ENCODE measurements around the gene SLC30A3. TPM values are rescaled to one million over a fixed set of nuclear protein-coding genes. Genes with fewer than 3 reads are reported as not detected.

SLC30A3 gene
- total RNA-seq, 2 donors from 2014 or later: 102 TPM; not detected in 1

- 18% methylated on average over 14 of the region's 14 CpGs for WGBS
- Histone ChIP-seq H3K27me3 (replicated peaks; ENCODE audit: insufficient read depth) (peaks cover 3% of the 10 kb centered on the region), H3K4me1 (replicated peaks) (peaks cover 10% of the 10 kb centered on the region), H3K27ac (no peak overlapping the region), H3K4me3 (no peak overlapping the region), H3K9me3 (no peaks in the 10 kb centered on the region), H3K36me3 (peaks cover 0 to 6% of the 10 kb centered on the region in 2 donors)
- DNase-seq (ENCODE audit: low spot score): no peak
- TF ChIP-seq POLR2A (IDR thresholded peaks at IDR 0.05): no peak
- no peak for TF ChIP-seq CTCF (IDR thresholded peaks at IDR 0.05)
- no peak for TF ChIP-seq POLR2AphosphoS5 (IDR thresholded peaks at IDR 0.05)
- intact Hi-C loops (cut with DNase I): no loop called here
Measured at GRCh38 chr2:27307287-27307544, 44.4 kb upstream of the SLC30A3 start.

- H3K27ac ChIP-seq: no peak overlapping the region
- no peak for DNase-seq (ENCODE audit: low spot score)
- H3K4me3 ChIP-seq: no peak overlapping the region
- H3K4me1 ChIP-seq (replicated peaks): peaks cover 10% of the 10 kb centered on the region
- intact Hi-C loops (cut with DNase I): no loop called here
- peaks cover 0 to 5% of the 10 kb centered on the region in 2 donors for H3K36me3 ChIP-seq
- H3K9me3 ChIP-seq: no peaks in the 10 kb centered on the region
- no peak for TF ChIP-seq POLR2A (IDR thresholded peaks at IDR 0.05)
- no peak for TF ChIP-seq POLR2AphosphoS5 (IDR thresholded peaks at IDR 0.05)
- TF ChIP-seq CTCF (IDR thresholded peaks at IDR 0.05): no peak
- H3K27me3 ChIP-seq (replicated peaks; ENCODE audit: insufficient read depth): peaks cover 3% of the 10 kb centered on the region
- WGBS: 2% methylated on average over 51 of the region's 51 CpGs
Measured at GRCh38 chr2:27306573-27307286, 43.9 kb upstream of the SLC30A3 start.

GRCh38 chr2:27306136-27306535, 43.3 kb upstream of the SLC30A3 start:
- WGBS: 29% methylated on average over 26 of the region's 26 CpGs
- no peak overlapping the region for H3K4me3 ChIP-seq
- TF ChIP-seq POLR2A (IDR thresholded peaks at IDR 0.05) (no peak), CTCF (IDR thresholded peaks at IDR 0.05) (no peak), POLR2AphosphoS5 (IDR thresholded peaks at IDR 0.05) (no peak)
- H3K4me1 ChIP-seq (replicated peaks): peaks cover 10% of the 10 kb centered on the region
- intact Hi-C loops (cut with DNase I): no loop called here
- DNase-seq (ENCODE audit: low spot score): no peak
- H3K27me3 ChIP-seq (replicated peaks; ENCODE audit: insufficient read depth): peaks cover 3% of the 10 kb centered on the region
- H3K9me3 ChIP-seq: no peaks in the 10 kb centered on the region
- no peak overlapping the region for H3K27ac ChIP-seq
- no peaks in the 10 kb centered on the region for H3K36me3 ChIP-seq

GRCh38 chr2:27305516-27305915, 42.7 kb upstream of the SLC30A3 start:
- no peaks in the 10 kb centered on the region for H3K36me3 ChIP-seq
- H3K9me3 ChIP-seq: no peaks in the 10 kb centered on the region
- no peak for TF ChIP-seq POLR2AphosphoS5 (IDR thresholded peaks at IDR 0.05)
- no peak for TF ChIP-seq CTCF (IDR thresholded peaks at IDR 0.05)
- TF ChIP-seq POLR2A (IDR thresholded peaks at IDR 0.05): no peak
- DNase-seq (ENCODE audit: low spot score): no peak
- H3K27ac ChIP-seq: no peak overlapping the region
- H3K4me3 ChIP-seq: no peak overlapping the region
- peaks cover 3% of the 10 kb centered on the region for H3K27me3 ChIP-seq (replicated peaks; ENCODE audit: insufficient read depth)
- WGBS: 88% methylated on average over 16 of the region's 16 CpGs
- intact Hi-C loops (cut with DNase I): no loop called here
- H3K4me1 ChIP-seq (replicated peaks): peaks cover 10% of the 10 kb centered on the region

- intact Hi-C loops (cut with DNase I): no loop called here
- Histone ChIP-seq H3K9me3 (no peaks in the 10 kb centered on the region), H3K36me3 (no peaks in the 10 kb centered on the region), H3K27ac (no peak overlapping the region), H3K27me3 (replicated peaks; ENCODE audit: insufficient read depth) (peaks cover 3% of the 10 kb centered on the region), H3K4me1 (replicated peaks) (peaks cover 10% of the 10 kb centered on the region), H3K4me3 (no peak overlapping the region)
- no peak for DNase-seq (ENCODE audit: low spot score)
- TF ChIP-seq POLR2A (IDR thresholded peaks at IDR 0.05) (no peak), POLR2AphosphoS5 (IDR thresholded peaks at IDR 0.05) (no peak), CTCF (IDR thresholded peaks at IDR 0.05) (no peak)
- WGBS: 79% methylated on average over 13 of the region's 13 CpGs
Measured at GRCh38 chr2:27304488-27305240, 41.8 kb upstream of the SLC30A3 start.
